ENCODE results near the gene ACTR3C. TPM values are rescaled to one million over a fixed set of nuclear protein-coding genes. Genes with fewer than 3 reads are reported as not detected.

Gene ACTR3C
- total RNA-seq: 10 to 100 TPM; 10.7 to 15.1 TPM

DNA sequence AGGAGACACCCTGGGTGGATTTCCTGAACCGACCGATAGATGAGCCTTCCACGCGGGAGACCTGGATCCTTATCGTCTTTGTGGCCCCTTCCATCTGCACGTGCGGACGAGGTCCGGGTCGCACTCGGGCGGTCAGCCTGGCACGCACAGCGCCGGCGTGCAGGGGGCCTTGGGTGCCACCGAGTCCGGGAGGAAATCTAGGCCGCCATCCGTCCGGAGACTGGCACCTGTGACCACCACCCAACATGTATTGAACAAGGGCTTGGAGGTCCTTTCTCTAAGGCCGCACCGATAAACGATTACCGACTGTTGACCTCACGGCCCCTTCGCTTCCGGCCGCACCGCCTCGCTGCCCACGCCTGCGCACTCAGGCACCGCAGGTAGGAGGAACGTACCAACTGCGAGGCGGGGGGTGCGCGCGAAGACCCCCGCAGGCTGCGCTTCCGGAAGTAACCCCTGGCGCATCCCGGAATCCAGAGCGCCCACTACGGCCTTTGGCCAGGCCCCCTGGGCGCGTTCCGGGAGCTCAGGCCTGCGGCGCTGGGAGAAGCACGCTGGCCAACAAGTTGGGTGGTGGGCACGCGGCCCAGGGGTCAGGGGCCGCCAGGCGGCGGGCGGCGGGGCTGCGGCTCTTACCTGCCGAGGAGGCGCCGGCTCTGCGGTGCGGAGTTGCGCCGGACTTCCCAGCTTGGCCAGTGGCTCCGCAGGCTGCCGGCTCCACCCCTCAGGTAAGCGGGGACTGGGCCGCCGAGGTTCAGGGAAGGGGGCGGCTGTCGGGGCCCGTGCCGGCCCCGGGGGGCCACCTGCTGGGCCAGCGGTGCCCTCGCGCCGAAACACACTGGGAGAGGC, at the start of gene ACTR3C, which contains the start of gene LRRC61:
ACTR3C (minus strand) TSS at position 713 of the 849 bp plus-strand sequence. CDS start 28,249 bp downstream, outside the sequence.
LRRC61 (plus strand) TSS at position 523 of the 849 bp plus-strand sequence. CDS start 13,507 bp downstream, outside the sequence.
- WGBS: 6% methylated on average over 68 of the region's 82 CpGs
- no peaks in the 10 kb centered on the region for H3K4me1 ChIP-seq (replicated peaks)
- intact Hi-C loops (cut with DNase I): no loop called here
- H3K36me3 ChIP-seq: no peaks in the 10 kb centered on the region
- no peaks in the 10 kb centered on the region for H3K27me3 ChIP-seq (replicated peaks; ENCODE audit: insufficient read depth)
- peak within 1 kb of the TSS; percentile 74 to 84 for H3K4me3 ChIP-seq
- TF ChIP-seq POLR2AphosphoS5 (IDR thresholded peaks at IDR 0.05) (peak; percentile 72), POLR2A (IDR thresholded peaks at IDR 0.05) (peak; percentile 48)
- TF ChIP-seq, protein P1, sequence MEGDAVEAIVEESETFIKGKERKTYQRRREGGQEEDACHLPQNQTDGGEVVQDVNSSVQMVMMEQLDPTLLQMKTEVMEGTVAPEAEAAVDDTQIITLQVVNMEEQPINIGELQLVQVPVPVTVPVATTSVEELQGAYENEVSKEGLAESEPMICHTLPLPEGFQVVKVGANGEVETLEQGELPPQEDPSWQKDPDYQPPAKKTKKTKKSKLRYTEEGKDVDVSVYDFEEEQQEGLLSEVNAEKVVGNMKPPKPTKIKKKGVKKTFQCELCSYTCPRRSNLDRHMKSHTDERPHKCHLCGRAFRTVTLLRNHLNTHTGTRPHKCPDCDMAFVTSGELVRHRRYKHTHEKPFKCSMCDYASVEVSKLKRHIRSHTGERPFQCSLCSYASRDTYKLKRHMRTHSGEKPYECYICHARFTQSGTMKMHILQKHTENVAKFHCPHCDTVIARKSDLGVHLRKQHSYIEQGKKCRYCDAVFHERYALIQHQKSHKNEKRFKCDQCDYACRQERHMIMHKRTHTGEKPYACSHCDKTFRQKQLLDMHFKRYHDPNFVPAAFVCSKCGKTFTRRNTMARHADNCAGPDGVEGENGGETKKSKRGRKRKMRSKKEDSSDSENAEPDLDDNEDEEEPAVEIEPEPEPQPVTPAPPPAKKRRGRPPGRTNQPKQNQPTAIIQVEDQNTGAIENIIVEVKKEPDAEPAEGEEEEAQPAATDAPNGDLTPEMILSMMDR (IDR thresholded peaks at IDR 0.05): peak in 2 of 4 experiments; percentile 23 to 37
- DNase-seq (ENCODE audit: low spot score): peak; percentile 55
- no peaks in the 10 kb centered on the region for H3K9me3 ChIP-seq
- peak within 1 kb of the TSS; percentile 89 to 94 for H3K27ac ChIP-seq

DNA sequence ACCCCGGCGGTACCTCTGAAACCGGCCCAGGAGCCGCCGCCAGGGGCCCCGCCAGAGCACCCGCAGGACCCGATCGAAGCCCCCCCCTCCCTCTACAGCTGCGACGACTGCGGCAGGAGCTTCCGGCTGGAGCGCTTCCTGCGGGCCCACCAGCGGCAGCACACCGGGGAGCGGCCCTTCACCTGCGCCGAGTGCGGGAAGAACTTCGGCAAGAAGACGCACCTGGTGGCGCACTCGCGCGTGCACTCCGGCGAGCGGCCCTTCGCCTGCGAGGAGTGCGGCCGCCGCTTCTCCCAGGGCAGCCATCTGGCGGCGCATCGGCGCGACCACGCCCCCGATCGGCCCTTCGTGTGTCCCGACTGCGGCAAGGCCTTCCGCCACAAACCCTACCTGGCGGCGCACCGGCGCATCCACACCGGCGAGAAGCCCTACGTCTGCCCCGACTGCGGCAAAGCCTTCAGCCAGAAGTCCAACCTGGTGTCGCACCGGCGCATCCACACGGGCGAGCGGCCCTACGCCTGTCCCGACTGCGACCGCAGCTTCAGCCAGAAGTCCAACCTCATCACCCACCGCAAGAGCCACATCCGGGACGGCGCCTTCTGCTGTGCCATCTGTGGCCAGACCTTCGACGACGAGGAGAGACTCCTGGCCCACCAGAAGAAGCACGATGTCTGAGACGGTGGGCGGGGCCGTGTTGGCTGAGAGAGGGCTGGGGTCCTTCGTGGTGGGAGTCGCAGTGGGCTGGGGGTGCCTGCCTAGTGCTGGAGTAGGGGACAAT, 49.1 kb upstream of the ACTR3C start:
- 77% methylated on average over 77 of the region's 79 CpGs for WGBS
- no peak overlapping the region for H3K4me3 ChIP-seq

DNA sequence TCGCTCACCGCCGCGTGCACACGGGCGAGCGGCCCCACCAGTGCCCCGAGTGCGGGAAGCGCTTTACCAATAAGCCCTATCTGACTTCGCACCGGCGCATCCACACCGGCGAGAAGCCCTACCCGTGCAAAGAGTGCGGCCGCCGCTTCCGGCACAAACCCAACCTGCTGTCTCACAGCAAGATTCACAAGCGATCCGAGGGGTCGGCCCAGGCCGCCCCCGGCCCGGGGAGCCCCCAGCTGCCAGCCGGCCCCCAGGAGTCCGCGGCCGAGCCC, 48.6 kb upstream of the ACTR3C start:
- 91% methylated on average over 30 of the region's 30 CpGs for WGBS
- peaks cover 29% of the 10 kb centered on the region for H3K4me1 ChIP-seq (replicated peaks)
- peak overlapping the region in 1 of 2 donors; percentile 62 for H3K27ac ChIP-seq
- no peak overlapping the region for H3K4me3 ChIP-seq
- no peaks in the 10 kb centered on the region for H3K27me3 ChIP-seq (replicated peaks; ENCODE audit: insufficient read depth)
- no peaks in the 10 kb centered on the region for H3K9me3 ChIP-seq
- intact Hi-C loops (cut with DNase I): no loop called here
- TF ChIP-seq, protein P1 (IDR thresholded peaks at IDR 0.05): no peak
- no peak for TF ChIP-seq POLR2AphosphoS5 (IDR thresholded peaks at IDR 0.05)
- TF ChIP-seq POLR2A (IDR thresholded peaks at IDR 0.05): no peak
- no peaks in the 10 kb centered on the region for H3K36me3 ChIP-seq
- DNase-seq (ENCODE audit: low spot score): no peak

More for the DNA sequence above, 49.1 kb upstream of the ACTR3C start:
- H3K36me3 ChIP-seq: no peaks in the 10 kb centered on the region
- peaks cover 29% of the 10 kb centered on the region for H3K4me1 ChIP-seq (replicated peaks)
- DNase-seq (ENCODE audit: low spot score): no peak
- no peaks in the 10 kb centered on the region for H3K27me3 ChIP-seq (replicated peaks; ENCODE audit: insufficient read depth)
- H3K27ac ChIP-seq: peak overlapping the region; percentile 59 to 62
- TF ChIP-seq, protein P1 (IDR thresholded peaks at IDR 0.05): no peak
- TF ChIP-seq POLR2AphosphoS5 (IDR thresholded peaks at IDR 0.05): no peak
- TF ChIP-seq POLR2A (IDR thresholded peaks at IDR 0.05): no peak
- intact Hi-C loops (cut with DNase I): no loop called here
- no peaks in the 10 kb centered on the region for H3K9me3 ChIP-seq

DNA sequence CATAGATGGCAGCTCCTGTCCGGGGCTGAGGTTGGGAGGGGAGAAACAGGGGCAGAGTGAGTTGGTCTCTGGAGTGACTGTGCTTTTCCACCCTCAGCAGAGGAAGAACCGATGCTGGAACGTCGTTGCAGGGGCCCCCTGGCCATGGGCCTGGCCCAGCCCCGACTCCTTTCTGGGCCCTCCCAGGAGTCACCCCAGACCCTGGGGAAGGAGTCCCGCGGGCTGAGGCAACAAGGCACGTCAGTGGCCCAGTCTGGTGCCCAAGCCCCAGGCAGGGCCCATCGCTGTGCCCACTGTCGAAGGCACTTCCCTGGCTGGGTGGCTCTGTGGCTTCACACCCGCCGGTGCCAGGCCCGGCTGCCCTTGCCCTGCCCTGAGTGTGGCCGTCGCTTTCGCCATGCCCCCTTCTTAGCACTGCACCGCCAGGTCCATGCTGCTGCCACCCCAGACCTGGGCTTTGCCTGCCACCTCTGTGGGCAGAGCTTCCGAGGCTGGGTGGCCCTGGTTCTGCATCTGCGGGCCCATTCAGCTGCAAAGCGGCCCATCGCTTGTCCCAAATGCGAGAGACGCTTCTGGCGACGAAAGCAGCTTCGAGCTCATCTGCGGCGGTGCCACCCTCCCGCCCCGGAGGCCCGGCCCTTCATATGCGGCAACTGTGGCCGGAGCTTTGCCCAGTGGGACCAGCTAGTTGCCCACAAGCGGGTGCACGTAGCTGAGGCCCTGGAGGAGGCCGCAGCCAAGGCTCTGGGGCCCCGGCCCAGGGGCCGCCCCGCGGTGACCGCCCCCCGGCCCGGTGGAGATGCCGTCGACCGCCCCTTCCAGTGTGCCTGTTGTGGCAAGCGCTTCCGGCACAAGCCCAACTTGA, 48.0 kb upstream of the ACTR3C start:
- Histone ChIP-seq H3K27me3 (replicated peaks; ENCODE audit: insufficient read depth) (no peaks in the 10 kb centered on the region), H3K27ac (peak overlapping the region in 1 of 2 donors; percentile 95), H3K36me3 (no peaks in the 10 kb centered on the region), H3K4me3 (no peak overlapping the region), H3K9me3 (no peaks in the 10 kb centered on the region), H3K4me1 (replicated peaks) (peaks cover 29% of the 10 kb centered on the region)
- 86% methylated on average over 43 of the region's 48 CpGs for WGBS
- intact Hi-C loops (cut with DNase I): no loop called here
- TF ChIP-seq POLR2AphosphoS5 (IDR thresholded peaks at IDR 0.05) (no peak), POLR2A (IDR thresholded peaks at IDR 0.05) (no peak)
- TF ChIP-seq, protein P1 (IDR thresholded peaks at IDR 0.05): no peak
- DNase-seq (ENCODE audit: low spot score): no peak

Measured in prostate gland (tissue), 2 donors.